GM18858 (cell line): ENCODE measurements around the gene MAD1L1.
"Not testable (repeated sequence)": the region's sequence is repeated elsewhere in the genome, so short reads cannot be mapped to it uniquely, and the experiment has no call there.

Experiments
- ATAC-seq: cut with Tn5 transposase; IDR thresholded peaks from one replicate; pipeline ENCODE4 v1.9.1; 2021; ENCODE audit not compliant: unreplicated experiment

MAD1L1 gene

DNA sequence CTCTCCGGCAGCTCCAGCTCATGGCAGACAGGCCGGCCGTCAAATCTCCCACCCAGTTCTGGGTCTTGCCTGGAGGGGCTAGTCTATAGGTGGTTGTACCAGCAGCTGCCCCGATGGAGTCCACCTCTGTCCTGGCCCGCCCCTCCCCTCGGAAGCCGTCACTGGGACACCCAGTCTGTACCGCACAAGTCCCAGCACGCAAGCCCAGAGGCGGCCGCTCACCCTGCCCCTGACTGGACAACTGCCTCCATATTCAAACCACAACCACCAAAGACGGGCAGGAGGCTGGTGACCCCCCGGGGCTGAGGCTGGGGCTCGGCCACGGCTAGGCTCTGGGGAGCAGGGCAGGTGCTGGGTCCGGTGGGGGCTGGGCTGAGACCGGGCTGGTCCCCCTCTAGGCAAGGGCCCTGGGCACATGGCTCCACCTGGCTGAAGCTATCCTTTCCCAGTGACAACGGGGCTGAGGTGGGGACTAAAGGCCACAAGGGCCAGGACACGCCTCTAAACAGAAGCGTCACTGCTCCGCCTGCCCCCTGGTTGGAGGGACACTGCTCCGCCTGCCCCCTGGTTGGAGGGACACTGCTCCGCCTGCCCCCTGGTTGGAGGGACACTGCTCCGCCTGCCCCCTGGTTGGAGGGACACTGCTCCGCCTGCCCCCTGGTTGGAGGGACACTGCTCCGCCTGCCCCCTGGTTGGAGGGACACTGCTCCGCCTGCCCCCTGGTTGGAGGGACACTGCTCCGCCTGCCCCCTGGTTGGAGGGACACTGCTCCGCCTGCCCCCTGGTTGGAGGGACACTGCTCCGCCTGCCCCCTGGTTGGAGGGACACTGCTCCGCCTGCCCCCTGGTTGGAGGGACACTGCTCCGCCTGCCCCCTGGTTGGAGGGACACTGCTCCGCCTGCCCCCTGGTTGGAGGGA is 371.6 kb downstream of the MAD1L1 start:
- ATAC-seq = not testable (repeated sequence)

DNA sequence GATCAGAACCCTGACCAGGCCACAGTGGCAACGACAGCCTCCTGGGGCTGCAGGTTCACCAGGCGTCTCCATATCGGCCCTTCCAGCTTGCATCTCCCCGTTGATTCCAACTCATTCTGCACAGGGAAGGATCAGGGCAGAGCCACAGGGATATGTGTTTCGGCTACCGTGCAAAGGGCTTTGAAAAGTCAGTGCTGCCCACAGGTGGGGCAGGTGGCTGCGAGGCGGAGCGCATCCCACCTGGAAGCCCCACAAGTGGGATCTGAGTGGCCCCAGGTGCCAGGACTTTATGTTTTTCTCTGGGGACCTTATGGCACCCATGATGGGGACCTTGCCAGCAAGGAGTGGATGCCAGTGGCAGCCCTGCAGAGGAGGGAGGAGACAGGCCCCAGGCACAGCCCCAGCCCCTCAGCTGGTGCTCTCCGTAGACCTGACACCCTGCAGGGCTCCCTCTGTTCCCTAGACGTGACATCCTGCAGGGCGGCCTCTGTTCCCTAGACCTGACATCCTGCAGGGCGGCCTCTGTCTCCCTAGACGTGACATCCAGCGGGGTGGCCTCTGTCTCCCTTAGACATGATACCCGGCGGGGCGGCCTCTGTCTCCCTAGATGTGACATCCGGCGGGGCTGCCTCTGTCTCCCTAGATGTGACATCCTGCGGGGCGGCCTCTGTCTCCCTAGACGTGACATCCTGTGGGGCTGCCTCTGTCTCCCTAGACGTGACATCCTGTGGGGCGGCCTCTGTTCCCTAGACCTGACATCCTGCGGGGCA is 373.3 kb downstream of the MAD1L1 start:
- no peak for ATAC-seq

DNA sequence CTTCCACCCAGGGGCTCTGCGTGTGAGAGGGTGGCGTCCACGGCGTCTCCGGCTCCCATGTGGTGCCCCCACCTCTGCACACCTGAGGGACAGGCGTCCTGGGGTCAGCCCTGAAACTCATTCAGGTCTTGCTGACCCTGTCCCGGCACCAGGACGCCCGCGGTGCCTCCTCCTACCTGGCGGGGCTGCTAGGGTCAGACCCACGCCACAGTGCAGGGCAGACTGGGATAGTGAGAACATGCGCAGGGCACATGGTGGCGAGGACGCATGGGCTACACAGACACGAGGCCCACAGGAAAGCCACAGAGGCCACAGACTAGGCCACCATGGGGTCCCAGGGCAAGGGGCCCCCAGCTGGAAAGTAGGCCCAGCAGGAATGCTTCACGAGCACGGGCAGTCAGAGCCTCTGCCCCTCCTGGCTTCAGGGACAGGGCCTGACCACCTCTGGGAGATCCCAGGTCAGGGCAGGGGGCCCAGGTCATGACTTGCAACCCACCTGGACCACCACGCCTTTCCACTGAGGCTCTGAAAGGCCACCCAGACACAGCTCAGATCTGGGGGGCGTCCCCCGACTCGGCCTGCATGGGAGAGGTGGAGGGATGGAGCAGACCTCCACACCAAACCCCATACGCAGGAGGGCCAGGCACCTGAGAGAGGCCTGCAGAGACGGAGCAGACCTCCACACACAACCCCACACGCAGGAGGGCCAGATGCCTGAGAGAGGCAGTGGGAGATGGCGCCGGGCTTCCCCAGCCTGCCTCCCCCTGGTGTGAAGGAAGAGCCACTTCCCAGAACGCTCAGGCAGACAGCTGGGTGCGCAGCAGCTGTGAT is 374.1 kb downstream of the MAD1L1 start:
- ATAC-seq = no peak

DNA sequence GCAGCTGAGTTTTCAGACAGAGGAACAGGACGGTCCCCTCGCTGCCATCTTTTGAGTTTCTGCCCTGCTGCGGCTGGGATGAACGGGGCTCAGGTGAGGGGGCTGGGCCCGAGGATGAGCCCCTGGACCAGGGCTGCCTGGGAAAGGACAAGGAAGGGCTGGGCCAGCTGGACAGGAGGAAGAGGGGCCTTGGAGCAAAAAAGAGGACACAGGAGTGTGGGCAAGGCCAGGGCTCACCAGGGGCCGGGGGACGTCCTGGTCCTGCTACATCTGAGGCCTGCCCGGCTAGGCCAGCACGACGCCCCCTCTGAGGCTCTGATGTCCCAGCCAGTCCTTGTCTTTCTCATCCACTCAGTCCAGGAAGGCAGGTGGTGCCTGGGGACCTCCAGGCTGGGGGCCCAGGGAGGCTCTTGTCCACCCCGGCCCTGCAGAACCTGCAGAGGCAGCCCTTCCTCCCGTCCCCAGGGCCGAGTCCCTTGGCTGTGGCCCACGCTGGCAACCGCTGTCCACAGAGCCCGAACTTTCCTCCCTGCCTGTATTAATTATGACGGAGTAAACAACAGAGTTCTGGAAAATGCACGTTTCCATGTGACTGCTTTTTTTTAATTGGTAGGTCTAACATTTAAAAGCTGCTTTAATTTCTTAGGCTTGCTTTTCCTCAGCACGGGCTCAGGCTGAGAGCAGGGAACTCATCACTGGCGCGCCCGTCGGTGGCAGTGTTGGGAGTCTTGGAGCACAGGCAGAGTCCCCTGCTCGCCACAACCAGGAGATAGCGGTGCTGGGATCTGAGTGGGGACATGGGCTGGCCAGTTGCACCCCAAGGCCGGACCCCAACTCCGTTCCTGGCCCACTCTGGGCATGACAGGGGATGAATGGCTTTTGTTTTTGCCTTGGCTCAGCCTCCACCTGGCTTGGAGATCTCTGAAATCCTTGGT is 375.0 kb downstream of the MAD1L1 start:
- ATAC-seq = no peak

DNA sequence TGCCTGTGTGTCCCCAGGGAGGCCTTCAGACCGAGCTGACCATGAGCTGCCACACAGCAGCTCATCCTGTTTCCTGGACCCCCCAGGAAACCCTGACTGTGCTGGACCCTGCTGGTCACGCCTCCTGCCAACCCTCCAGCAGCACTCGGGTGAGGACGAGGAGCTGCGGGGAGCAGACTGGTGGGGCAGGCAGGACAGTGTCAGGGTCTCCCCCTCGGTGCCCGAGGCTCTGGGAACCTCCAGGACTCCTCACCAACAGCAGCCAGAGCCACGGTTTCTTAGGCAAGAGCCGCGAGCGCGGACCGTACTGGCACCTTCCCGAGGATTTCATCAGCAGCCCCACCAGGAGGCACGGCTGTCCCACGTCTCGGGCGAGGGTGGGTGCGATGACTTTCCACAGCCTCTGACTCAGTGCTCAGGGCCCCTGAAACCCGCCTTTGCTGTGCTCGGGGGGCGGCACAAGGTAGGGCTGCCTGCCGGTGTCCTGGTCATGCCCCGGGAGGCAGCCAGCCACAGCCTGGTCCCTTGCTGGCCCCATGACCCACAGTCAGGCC is 375.8 kb downstream of the MAD1L1 start:
- ATAC-seq = no peak

DNA sequence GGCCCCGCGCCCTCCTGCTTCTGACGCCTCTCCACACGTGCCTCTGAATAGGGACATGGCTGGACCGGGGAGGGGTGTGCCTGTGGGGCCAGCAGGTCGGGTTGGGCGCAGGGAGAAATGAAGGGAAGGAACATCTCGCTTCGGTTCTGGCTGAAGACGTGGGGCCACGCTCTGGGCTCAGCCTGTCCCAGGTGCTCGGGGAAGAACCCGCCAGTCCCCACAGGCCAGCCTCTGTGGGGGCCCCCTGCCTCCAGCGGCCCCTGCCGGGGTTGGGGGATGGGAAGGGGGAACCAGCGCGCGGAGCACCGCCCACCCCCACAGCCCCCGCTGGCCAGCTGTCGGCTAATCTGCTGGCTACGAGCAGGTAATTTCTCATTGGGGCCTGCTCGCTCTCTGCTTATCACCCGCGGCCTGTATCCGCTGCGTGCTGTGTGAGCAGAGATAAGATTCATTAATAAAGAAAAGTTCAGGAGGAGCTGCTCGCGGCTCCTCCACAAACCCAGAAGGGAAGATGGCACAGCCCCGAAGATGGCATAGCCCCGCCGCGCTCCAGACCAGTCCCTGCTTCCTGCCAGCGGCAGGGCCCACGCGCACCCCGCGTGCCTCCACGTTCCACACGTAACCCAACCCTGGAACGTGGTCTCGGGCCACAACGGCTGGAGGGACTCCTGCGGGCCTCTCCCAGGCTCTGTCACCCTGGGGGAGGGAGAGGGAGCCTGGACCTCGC is 376.4 kb downstream of the MAD1L1 start:
- ATAC-seq = no peak

DNA sequence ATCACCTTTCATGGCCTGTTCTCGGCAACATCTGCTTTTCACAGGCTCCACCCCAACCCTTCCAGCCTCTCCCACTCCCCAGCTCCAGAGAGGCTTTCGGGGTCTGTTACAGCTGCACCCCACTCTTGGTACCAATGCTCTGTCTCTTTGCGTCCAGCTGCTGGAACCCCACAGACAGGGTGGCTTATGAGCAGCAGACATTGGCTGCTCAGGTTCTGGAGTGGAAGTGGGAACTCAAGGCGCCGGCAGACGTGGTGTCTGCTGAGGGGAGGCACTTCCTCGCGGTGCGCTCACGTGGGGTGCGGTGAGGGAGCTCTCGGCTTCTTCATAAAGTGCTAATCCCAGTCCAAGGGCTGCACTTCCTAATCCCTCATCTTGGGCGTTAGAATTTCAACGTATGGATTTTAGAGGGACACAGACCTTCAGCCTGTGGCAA is 377.0 kb downstream of the MAD1L1 start:
- no peak for ATAC-seq

DNA sequence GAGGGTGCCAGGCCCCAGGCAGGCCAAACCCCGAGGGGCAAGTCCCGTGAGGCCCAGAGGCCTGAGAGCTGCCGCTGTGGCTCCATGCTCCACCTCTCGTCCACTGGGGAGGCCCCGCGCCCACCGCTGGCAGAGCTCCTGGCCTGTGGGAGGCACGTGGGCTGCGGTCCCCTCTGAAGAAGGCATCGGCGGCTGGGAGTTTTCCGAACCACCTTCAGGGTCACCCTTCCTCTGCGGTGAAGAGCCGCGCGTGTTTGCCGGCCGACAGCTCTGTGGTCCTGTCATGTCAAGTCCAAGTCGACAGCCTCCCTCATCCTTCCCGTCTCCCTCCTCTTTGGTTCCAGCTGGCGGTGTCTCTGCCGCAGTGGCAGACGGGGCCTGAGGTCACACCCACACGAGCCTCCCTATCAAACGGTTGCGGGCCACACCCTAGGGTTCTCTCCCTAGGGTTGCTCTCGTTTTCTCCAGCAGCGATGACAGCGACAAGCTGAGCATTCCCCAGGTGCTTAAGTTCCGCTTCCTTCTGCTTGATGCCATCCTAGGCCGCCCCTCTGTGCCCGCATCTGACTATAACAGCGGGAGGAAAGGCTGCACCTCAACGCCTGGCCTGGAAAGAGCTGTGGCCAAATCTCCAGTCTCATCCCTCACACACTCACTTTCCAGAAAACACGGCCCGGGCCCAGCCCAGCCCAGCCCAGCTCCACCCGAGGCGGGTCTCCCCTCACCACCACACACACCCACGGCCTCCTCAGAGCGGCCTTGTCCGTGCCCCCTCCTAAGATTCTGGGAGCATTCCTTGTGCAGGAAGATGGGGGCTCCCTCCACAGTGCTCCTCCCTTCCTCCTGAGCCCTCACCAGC is 377.6 kb downstream of the MAD1L1 start:
- no peak for ATAC-seq

DNA sequence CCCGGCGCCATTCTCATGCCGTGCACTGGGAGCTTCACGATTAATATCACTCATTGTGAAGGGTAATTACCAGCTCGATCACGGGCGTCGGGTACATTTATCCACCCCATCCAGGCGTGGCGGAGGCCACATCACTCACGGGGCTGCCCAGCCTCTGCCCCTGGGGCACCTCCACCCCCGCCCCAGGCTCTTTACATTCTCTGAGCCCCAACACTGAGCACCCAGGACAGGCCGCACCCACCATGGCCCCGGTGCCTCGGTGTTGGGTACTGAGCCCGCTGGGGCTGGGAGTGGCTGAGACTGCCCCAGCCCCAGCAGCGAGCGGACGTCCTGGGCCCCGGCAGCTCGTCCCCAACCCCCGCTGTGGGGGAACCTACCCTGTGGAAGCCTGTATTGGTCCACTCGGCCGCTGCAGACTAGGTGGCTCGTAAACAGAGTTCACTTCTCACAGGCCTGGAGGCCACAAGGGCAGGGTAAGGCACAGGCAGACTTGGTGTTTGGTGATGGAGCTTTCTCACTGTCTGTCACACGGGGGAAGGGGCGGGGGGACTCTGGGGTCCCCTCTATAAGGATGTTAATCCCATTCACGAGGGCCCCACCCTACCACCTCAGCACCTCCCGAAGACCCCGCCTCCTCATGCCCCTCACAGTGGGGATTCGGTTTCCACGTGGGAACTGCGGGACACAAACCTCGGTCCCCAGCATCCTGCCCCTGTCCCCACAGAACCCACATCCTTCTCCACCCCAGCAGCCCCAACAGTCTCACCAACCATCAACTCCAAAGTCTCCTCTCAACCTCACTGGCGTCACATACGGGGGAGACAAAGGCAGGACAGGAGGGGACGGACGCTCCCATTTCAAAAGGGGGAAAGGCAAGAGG is 378.5 kb downstream of the MAD1L1 start:
- ATAC-seq = no peak

DNA sequence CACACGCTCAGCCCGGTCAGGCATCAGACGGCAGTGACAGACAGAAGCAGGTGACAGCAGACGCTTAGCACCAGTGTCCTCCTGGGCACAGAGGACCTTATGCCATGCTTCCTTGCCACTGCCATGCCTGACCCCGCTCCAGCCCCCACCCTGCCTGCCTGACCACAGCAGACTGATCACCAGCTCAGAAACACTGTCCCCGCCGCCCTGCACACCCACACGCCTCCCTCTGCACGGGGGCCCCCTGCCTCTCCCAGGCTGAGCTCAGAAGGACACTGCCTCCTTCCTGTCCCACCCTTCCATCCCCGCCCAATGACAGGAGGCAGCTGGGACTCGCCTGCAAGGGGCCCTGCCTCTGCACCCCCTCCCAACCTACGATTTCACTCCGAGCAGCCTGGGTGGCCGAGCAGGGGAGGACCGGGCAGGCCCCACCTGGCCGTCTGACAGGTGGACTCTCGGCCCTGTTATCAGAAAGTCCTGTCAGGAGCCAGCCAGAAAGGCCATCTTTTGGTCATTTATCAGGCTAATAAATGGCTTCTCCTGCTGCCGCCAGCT is 379.2 kb downstream of the MAD1L1 start:
- no peak for ATAC-seq

DNA sequence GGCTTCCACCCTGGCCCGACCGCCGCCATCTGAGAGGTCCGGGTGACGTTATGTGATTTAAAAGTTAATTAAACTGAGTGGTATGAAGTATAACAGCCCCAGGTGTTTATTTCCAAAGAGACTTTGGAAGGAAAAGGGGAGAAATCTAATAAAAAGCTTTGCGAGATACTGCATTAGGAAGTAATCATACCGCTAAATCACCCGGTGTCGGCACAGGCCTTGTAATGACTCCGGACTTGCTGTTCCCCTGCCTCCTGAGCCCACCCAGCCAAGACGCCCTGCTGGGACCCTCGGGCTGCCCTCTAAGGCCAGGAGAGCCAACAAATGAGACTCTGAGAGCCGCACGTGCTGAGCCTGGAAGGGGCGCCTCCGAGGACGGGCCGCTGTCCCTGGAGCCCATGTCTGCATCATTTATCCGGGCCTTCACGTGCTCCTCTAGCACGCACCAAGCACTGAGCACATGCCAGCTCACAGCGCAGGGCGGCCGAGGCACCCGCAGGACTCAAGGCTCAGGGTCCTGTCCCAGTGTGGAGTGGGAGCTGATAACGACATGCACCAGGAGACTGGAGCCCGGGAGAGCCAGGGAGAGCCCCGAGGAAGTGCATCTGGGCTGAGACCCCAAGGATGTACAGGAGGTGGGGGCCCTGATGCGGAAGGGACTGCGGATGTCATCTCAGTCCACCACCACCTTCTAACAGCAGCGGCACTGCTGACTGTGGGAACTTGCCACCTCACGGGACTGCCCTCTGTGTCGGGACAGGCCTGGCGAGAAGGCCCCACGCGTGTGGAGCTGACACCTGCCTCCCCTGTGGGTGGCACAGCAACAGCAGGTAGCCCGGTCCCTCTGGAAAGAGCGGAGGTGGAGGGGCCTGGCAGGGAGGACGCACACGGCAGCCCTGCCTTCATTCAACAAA is 380.0 kb downstream of the MAD1L1 start:
- ATAC-seq = no peak

DNA sequence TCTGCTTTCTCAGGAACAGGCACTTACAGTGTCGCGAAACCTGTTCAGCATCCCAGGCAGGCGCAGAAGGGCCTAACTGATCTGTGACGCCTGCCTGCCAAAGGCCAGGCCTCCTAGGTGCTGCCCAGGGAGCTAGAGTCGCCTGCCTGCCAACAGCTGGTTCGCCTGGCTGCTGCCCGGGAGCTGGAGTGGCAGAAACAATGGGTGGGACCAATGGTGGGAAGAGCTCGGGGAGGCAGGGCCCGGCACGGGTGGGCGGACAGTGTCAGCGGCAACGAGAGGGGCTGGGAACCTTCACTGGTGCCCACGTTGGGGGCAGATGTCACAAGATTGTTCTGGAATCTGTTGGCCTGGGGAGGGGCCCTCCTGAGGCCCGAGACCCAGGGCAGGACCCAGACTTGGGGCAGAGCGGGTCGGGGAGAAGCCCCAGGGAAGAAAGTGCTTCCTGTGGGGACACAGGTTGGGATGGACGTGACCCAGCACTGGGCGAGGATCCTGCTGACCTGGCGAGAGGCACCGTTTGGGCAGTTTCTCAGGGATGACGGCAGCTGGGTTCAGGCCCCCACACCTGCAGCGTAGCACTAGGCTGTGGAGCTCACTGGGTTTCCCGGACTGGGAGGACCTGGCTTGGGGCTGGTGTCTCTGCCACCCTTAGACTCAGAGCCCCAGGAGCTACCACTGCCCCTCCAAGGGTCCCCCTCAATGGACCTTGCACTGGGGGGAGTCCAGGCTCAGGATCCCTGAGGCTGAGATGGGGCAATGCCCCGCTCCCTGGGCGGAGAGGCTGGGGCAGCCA is 380.8 kb downstream of the MAD1L1 start:
- no peak for ATAC-seq

DNA sequence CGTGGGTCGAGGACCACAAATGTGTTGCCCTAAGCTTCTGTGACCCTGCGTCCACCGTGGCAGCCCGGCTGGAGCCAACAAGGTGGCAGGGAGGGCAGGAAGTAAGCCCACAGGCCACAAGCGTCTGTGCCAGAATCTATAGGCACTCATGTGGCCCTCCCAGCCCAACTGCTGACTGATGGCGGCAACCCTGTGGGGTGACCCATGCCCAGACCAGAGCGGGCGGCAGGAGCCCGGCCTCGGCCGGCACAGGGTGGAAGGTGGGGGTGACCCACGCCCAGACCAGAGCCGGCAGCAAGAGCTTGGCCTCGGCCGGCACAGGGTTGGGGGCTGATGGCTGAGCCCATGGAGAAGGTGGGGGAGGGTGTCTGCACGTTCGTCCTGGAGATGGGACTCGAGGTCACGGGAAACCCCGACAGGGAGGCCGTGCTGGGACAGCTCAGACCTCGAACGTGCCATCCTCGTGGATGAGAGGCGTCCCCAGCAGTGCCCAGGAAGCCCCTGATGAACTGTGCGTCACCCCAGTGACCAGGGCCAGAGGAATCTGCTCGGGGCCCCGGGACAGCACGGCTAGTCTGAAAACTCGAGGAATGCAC is 381.7 kb downstream of the MAD1L1 start:
- ATAC-seq = no peak

DNA sequence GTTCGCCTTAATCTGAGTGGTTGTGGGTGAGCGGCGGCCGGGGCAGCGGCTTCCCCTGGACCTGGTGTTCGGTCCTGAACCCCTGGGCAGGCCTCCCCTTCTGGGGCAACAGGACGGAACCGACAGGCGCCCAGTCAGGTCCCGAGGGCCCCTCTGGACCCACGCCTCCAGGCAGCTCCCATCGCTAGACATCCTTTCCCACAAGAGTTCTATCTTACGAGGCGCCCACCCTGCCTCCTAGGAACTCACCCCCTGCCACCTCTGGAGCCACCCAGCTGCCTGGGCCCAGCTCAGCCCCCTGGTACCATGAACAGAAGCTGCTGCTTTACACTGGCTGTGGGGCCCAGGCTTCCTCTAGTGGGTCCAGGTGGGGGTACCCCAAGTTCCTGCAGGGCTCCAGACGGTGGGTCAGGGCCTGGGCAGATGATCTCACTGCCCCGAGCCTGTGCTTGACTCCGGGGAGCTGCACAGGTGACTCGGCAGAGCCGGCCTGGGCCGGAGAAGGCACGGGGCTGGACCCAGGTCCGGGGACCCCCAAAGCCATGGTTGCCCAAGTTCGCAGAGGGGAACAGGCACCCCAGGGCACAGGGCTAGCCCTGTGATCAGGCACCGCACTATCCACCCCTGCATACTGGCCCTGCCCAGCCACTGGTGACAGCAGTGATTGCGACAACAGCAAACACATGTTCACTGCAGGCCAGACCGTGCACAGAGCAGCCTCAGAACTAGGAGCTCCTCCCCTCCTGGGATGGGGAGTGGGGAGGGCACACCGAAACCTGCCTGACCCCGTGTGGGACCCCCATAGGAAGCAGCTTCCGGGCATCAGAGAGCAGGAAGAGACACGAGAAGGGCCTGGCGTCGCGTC is 382.4 kb downstream of the MAD1L1 start:
- no peak for ATAC-seq
